GM21619 (cell line): ENCODE measurements around the gene DNTT.

ENCODE experiments used
- ATAC-seq: cut with Tn5 transposase; IDR thresholded peaks from one replicate; pipeline ENCODE4 v1.9.1; 2021; ENCODE audit not compliant: unreplicated experiment

Gene DNTT

DNA sequence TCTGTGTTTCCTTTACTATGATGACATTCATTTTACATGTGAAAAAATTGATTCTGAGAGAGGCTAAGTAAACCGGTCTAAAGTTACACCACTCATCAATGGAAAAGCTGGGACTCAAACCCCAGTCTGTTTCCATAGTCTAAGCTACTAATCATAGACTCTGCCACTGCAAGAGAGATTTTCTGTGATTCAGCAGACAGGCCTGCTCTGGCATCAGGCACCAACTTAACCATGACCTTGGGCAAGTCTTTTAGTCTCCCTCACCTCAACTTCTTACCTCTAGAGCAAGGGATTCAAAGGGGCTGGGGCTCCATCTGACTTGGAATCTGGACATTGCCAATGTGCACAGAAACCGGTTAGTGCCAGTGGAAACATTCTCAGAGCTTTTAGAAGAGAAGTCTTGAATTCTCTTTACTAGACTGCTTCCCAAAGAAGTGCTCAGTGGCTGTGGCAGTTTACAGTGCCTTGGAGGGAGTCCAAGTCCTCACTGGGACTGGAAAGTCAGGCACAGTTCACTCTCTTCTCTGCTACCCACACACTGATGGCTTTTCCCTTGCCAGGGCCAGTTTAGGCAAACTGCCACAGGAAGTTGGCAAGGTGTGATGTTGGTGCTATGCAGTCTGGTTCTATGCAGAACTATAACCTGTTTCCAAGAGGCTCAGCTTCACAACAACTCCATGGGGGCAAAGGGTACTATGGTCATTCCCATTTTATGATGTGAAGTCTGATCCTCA lies 28.4 kb upstream of the DNTT start:
- ATAC-seq, result no peak

DNA sequence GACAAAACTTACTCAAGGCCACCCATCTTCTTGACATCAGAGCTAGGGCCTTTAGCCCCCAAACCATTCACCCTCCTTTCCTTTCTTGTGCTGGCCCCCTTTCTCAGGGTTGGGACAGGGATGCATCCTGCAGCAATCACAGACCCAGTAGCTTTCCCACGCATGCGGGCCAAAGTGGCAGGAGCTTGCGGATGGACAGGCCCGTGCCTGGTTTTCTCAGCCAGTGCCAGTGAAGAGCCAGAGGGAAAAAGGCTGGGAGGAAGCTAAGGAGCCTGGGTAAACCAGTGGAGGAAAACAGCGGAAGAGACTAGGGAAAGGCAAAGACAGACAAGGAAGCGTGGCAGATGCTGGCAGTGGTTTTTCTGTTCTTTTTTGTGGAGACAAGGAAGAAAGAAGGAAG lies 27.8 kb upstream of the DNTT start:
- ATAC-seq, result no peak

DNA sequence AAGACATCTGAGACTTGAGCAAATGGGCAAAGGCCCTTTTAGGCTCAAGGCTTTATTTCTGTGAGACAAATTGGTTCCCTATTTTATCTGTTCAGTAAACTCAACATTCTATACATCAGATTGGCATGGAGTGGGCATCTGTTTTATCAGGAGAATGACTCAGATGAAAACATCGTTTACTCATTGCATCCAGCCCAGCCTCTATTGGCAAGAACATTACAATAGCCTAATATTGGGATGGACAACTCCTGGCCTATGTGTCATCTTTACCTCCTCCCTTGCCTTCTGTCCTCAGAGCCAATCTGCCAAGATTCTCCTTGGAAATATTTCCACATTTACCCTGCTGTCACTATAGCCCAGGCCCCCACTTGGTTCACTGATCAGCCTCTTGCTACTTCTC lies 27.4 kb upstream of the DNTT start:
- no peak for ATAC-seq

DNA sequence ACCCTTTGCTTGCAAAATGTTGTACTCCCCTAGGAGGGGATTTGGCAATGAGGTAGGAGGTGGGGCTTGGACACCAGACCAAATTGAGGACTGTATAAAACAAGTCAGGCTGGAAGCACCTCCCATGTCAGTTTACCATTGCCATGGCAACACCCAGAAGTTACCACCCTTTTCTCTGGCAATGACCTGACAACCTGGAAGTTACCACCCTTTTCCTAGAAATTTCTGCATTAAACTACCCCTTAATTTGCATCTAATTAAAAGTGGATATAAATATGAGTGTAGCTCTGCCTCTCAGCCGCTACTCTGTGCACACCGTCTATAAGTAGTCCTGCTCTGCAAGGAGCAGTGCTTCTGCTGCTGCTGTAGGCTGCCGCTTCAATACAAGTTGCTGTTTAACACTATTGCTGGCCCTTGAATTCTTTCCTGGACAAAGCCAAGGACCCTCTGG lies 25.0 kb upstream of the DNTT start:
- ATAC-seq, result no peak

DNA sequence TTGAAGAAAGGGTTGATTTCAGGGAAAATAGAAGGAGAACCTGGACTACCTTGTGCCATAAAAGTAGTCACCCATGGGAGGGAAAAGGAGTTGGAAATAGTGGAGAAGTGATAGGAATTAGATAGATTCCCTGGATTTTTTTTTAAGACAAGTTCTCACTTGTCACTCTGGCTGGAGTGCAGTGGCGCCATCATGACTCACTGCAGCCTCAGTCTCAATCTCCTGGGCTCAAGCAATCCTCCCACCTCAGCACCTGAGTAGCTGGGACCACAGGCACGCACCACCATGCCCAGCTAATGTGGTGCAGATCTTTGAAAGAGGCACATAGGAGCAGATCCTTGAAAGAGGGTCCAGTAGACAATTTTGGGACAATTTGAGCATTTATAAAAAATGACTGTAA lies 23.4 kb upstream of the DNTT start:
- no peak for ATAC-seq

DNA sequence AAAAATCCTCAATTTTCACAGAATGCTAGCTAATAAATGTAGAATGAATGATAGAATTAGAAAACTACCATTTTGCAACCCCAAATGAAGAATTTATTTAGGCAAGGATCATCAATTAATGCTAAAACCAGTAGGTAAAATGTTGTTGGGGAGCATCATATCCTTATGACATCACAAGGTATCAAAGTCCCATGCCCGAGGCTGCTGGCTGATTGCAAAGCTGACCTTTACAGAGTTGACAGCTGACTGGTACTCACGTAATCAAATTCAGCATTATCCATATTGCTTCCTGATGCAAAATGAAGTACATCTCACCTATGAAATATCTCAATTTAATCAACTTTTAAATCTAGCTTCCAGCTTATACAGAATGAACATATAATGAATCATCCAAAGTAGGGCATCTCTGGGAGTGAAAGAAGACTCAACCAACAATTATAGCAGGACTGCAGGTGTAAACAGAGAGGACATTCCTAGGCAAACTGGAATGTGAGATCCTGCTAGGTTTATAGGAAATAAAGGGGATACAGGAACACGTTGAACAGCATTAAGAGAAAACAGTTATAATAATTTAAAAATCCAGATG lies 22.7 kb upstream of the DNTT start:
- ATAC-seq, result no peak

DNA sequence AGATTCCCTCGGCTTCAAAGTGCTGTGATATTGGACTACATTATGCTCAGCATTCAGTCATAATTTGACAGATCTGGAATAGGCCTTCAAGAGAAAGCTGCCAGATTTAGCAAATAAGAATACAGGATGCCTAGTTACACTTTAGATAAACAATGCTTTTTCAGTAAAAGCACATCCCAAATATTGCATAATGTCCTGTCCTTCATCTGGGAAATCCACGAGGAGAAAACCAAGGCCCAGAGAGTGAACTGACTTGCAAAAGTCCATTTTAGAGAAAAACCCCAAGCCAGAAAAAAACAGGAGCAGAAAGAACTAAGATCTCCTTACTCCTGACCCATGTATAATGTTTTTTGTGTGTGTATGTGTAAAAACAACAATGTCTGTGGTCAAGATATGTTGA lies 20.9 kb upstream of the DNTT start:
- ATAC-seq, result no peak

DNA sequence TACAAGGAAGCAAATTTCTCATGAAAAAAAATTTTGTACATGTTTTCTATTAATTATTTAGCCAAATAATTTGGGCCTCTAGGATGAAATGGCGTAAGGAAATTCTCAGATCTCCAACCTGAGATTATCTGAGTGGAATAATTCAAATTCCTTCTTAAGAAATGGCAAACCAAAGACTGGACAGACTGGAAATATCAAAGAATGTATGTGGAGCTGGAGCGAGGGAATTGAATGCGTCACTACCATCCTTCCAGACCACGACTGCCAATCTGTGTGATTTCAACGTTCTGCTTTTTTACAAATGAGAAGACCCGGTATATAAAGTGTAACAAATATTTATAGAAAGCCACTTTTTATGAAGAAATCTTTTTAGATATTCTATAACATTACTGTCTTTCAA lies 20.5 kb upstream of the DNTT start:
- ATAC-seq, result no peak

DNA sequence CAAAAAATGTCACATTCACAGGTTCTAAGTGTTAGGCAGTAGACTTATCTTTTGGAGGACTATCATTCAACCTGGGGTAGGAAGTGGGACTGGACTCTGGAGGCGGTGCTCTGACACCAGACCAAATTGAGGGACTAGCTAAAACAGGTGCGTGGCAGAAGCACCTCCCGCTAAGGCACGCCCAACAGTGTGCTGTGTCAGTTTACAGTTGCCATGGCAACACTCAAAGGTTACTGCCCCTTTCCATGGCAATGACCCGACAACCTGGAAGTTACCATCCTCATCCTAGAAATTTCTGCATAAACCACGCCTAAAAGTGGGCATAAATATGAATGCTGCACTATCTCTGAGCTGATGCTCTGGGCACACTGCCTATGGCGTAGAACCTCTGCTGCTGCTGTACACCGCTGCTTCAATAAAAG lies 18.9 kb upstream of the DNTT start:
- ATAC-seq, result no peak

DNA sequence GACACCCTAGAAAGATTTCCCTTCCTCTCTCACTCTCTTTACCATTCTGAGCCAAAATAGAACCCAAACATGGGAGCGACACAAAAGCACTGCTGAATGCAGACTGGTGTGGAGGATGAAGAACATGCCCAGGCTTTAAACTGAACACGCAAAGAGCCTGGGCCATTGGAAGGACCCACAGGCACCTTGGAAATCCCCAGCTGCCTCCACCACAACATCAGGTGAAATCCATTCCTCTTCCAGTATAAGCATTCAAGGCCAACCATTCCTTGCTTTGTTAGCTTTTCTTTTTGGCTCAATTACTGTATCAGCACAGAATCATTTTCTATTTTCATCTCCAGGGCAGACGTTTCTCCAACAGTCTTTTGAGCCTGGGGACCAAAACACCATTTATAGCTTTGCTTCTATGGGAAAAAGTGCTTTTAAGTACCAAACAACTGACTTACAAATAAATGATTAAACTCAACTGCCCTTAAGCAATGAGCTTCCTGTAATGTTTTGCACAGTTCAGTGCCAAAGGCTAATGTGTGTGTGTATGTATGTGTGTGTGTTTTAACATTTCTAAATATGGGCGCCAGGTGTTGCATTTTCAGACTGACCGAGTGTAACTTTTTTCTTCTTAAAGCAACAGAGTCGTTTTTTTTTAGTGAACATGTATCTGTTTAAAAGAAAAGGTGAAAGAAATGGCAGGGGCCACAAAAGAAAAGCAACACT lies 16.7 kb upstream of the DNTT start:
- ATAC-seq, result peak; percentile 58

DNA sequence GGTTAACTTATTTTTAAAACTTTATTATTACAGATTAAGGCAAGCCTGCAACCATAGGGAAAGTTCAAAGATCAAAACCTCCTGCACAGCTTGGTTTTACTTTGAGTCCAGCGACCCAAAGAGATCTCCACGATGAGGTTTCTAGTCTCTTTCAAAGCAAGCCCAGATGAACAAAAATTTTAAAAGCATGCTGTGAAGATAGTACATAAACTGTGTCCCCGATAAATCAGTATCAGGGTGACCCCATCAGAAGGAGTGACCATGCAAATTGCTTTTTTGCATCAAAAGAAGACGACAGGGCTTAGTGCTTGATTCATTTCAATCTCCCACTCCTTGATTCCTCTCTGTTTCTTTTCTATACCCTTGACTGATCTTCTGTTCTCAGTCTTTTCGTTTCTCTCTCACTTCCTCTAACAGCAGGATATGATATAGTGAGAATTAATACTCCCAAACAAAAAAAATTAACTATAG lies 16.0 kb upstream of the DNTT start:
- ATAC-seq, result peak; percentile 60

DNA sequence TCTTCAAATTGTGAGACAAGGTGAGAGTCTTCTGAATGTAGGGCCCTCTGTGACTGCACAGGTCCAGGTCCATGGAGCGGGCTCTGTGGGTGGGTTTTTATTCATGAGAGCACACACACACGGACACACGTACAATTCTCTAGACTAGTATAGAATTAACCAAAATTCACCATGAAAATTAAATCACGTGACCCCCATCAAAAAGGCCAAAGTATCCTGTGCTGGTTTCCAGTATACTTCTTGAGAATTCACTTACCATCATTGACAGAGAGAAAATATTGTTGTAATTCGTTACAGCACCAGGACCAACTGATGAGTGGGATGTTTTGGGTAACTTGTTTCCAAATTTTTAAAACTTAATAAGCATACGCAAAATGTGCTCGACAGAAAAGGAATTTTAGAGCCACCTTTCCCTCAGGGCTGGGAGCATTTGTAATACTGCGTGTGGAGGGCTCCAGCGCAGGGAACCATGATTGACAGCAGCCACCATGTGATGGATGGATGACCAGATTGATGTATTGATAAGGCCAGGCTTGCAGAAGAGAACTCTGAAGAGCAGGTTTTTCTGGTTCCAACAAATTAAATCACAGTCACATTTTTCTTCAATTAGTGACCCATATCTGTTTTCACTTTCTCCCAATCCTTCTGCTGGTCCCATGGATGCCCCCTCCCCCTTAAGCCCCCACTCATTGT lies 14.9 kb upstream of the DNTT start:
- no peak for ATAC-seq

DNA sequence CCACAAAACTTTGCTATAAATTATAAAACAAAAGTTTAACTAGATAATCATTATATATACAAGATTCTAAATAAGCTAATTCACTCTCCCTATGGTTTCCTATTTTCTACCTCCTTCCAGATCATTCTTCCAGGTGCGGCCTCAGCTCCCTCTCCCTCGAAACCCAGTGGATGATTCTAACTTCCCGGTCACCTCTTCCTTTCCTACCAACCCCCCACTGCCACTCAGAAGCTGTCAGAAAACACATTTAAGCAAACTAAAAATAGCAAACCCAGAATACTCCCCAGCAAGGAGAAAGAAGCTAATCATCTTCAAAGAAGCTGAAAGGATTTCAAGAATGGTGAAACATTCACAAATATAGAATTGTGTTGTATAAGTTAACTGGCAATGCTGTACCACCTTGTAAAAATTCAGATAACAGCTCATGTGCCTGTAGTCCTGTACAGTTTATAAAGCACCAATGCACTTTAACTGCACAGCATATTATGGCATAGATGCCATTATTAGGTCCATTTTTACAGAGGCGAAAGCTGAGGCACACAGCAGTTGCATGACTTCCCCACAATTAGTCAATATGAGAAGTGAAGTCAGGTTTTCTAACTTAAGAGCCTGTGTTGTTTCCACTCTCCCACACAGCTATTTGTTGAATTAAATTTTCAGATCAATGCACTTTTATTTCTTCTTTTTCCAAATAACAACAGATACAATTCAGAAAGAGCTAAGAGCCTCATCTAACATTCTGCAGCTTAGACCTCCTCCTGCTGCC lies 13.7 kb upstream of the DNTT start:
- ATAC-seq, result no peak

DNA sequence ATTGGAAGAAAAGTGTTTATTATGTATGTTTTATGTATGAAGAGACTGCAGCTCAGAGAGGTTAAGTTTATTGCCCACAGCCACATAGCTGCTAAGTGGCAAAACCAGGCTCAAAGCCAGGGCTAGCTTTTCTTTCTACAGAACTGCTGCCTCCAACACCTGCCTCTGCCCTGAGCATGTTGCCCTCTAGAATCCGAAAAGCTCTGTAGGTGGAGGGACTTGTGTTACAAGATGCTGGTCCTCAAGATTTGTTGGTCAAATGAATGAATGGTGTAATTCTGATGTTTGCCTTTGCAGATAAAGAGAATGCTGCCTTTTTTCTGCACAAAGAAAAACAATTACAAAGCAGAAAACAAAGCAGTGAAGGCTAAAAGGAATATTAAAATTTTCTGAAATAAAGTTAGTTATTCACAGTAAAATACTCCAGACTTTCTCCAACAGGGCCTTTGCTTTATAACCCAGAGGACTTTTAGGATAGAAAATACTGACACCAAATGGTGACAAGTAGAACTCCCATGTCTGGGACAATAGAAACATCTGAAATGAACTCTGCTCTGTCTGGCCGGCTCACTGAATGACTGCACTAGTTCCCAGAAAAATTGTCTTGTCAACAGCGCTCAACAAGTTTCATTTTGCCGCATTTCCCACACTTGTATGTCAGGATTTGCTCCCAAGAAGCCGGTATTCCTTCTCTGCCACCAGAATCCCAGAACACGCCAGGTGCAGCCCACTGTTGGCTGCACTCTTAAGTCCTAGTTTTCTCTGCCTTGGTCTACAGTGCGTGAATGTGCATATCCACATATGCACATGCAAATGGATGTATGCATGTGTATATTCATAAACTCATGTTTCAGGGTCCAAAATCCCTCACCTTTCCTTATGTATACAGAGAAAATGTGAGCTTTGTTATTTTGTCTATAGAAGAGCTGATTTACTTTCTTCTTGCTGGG lies 11.0 kb upstream of the DNTT start:
- ATAC-seq, result peak; percentile 58

DNA sequence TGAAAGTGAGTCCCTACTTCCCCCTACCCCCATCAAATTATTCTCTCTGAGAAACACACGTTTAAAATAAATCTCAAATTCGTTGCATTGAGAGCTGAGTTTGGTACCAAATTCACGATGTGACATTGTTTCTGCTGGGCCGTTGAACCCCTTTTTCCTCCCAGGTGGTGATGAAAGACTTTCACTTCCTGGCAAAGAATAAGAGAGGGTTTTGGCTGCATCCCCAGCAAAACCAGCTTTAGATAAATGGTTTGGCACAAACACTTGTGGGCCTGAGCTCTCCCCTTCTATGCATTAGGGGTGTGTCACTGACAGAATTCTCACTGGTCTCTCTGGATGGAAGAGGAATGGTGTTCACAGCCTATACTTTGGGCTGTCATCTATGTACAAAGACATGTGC lies 8.8 kb upstream of the DNTT start:
- ATAC-seq, result no peak

DNA sequence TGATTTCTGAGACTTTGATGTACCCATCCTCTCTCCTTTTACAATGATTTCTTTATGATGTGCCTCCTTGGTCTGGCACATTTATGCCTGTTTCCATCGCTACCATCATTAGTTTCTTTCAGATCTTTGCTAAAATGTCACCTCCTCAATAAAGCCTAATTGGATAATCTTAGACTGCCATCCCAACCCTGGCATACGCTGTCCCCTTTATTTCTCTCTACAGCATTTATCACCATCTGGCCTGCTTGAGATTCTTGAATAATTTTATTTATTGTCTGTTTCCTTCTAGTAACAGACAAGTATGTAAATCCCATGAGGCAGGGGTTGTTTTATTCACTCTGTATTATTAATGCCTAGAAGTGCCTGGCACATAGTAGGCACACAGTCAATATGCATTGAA lies 6.7 kb upstream of the DNTT start:
- ATAC-seq, result no peak

DNA sequence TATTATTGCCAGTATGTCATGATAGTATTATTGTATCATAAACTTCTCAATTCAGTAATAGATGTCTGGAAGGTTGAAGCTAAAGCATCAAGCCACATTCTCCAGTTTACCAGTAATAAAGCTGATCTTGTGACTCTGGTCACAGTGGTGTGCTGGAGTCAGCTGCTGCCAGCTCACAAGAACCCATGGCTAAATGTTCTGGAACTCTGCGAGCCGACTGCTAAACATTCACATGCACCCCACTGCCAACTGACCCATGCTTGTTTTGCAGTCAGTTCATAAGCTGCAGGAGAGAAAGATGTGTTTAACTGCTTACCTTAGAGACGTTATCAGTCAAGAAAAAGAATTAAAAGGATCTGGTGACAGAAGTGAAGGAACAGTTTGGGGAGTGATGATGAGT lies 5.9 kb upstream of the DNTT start:
- ATAC-seq, result no peak

DNA sequence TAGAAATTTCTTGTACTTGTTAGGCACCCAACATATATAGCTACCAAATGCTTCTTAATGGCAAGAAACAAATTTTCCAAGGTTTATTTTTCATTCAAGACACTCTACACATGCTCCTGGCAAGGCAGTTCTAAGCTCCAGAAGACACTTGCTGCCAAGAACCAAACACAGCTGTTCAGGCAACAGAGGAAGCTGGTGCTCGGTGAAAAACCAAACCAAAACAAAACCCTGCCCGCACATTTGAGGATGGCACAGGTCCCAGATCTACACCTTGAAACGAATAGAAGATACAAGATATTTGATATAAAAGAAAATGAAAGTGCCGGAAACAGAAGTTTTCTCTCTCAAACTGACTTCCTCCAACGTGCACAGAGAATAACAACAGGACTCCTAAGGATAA lies 4.9 kb upstream of the DNTT start:
- ATAC-seq, result no peak

DNA sequence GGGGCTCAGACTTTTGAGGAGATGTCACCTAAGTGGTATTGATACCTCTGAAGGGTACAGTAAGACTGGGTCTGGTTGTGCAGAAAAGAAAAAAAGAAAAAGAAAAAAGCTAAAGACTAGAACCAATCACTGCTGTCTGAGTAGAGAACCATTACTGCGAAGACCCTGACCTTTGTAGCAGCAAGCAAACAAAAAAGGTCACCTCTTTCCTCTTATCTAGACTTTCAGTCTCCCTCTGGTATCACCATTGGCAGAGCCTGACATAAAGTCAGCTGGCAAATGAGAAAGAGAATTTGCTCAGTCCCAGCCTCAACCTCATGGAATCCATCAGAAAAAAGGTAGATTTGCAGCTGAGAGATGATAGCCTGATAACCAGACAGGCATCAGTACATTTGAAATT lies 2.6 kb upstream of the DNTT start:
- no peak for ATAC-seq

DNA sequence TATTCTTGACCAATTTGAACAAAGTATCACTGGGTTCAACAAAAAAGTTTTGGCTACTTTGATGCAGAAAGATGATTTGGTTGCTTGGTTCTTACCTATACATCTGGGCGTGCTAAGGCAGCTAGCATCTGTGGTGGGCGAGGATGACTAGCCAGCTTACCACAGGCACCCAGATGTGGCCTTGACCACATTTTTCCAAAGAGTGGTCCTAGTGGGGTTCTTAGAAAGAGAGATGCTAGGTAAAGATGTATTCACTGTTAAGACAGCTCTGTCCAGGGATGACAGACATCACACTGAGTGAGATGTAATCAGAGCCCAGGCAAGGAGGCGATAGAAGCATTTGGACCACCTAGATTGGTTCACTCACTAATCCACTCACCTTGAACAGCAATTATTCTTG lies 785 bp downstream of the DNTT start:
- ATAC-seq, result no peak
